ENCODE data around the gene TMPRSS9. TPM values are rescaled to one million over a fixed set of nuclear protein-coding genes. Genes with fewer than 3 reads are reported as not detected.

TMPRSS9 gene
- total and polyA plus RNA-seq, 2 of the 13 experiments (the other 11 are each of a cell fraction or from before 2014, with no cell fraction given), result 2.5 to 5.2 TPM

GRCh38 chr19:2385053-2385721, 25.1 kb downstream of the TMPRSS9 start (continued):
- peak; percentile 15; the same call in 1 of the 2 replicates for TF ChIP-seq ARID4A (CRISPR knock-in tag; IDR thresholded peaks at IDR 0.05; ENCODE audit: borderline replicate concordance)
- TF ChIP-seq NAIF1 (CRISPR knock-in tag; IDR thresholded peaks at IDR 0.05; ENCODE audit: borderline replicate concordance), result peak; percentile 44; the same call in 1 of the 2 replicates
- TF ChIP-seq ZNF512B (CRISPR knock-in tag; IDR thresholded peaks at IDR 0.05; ENCODE audit: borderline replicate concordance), result no peak
- TF ChIP-seq ZNF430 (CRISPR knock-in tag; IDR thresholded peaks at IDR 0.05), result no peak
- 0 out of 2 replicates have a peak, but pooled peaks have one; percentile 34 for TF ChIP-seq ZBTB43 (CRISPR knock-in tag; conservative IDR thresholded peaks at IDR 0.05)
- TF ChIP-seq FIP1L1 (IDR thresholded peaks at IDR 0.05; ENCODE audit: borderline replicate concordance, insufficient read depth, low read depth, low read length), result no peak
- no peak for TF ChIP-seq ZEB1 (IDR thresholded peaks at IDR 0.05; ENCODE audit: insufficient replicate concordance, low read depth)
- TF ChIP-seq ZNF75D (CRISPR knock-in tag; IDR thresholded peaks at IDR 0.05; ENCODE audit: borderline replicate concordance), result 0 out of 2 replicates have a peak, but pooled peaks have one; percentile 55
- TF ChIP-seq TFDP1 (CRISPR knock-in tag; IDR thresholded peaks at IDR 0.05; ENCODE audit: borderline replicate concordance), result peak; percentile 45; the same call in 1 of the 2 replicates
- TF ChIP-seq TAF1 (CRISPR knock-in tag; IDR thresholded peaks at IDR 0.05), result peak; percentile 21; the same call in 1 of the 2 replicates
- no peak for TF ChIP-seq ZNF512 (CRISPR knock-in tag; IDR thresholded peaks at IDR 0.05)
- peak; percentile 37; the same call in 1 of the 2 replicates for TF ChIP-seq ERF (CRISPR knock-in tag; IDR thresholded peaks at IDR 0.05)
- TF ChIP-seq FOXA1 (IDR thresholded peaks at IDR 0.05), result no peak
- no peak for TF ChIP-seq FOXA1 (CRISPR knock-in tag; IDR thresholded peaks at IDR 0.05)
- peak; percentile 70 for TF ChIP-seq SALL1 (CRISPR knock-in tag; IDR thresholded peaks at IDR 0.05)
- TF ChIP-seq ZNF484 (CRISPR knock-in tag; IDR thresholded peaks at IDR 0.05; ENCODE audit: borderline replicate concordance, low read depth), result no peak
- TF ChIP-seq MAX (IDR thresholded peaks at IDR 0.05), result peak; percentile 87
